H1 (cell line): ENCODE measurements around the gene FCRL2.

ENCODE experiments used
- CTCF ChIP-seq, 3 experiments: IDR thresholded peaks; 1 replicate in 2 of 3; 2 replicates in 1 of 3; pipeline versions ENCODE4 v1.5.1 to v1.6.1; 2011; ENCODE audit warnings: low read length in 3 of 3, mild to moderate bottlenecking in 3 of 3, inconsistent platforms in 2 of 3, low read depth in 1 of 3, moderate library complexity in 1 of 3; ENCODE audit not compliant: insufficient read depth in 1 of 3; ENCODE audit errors: control extremely low read depth in 1 of 3
- EZH2 ChIP-seq: fragments of 200-600 bp; sonication (generic); IDR thresholded peaks from 2 replicates; pipeline ENCODE4 v1.7.1; 2012; ENCODE audit warnings: low read depth, mild to moderate bottlenecking, moderate library complexity, low read length, inconsistent platforms; ENCODE audit not compliant: severe bottlenecking
- HDAC2 ChIP-seq, 2 experiments: fragments of 300-600 bp in 1 of 2; sonication (generic) in 1 of 2; IDR thresholded peaks; 2 replicates each; pipeline ENCODE4 v1.6.1; 2011 to 2012; ENCODE audit warnings: low read depth in 2 of 2, low read length in 2 of 2, mild to moderate bottlenecking in 2 of 2, moderate library complexity in 2 of 2, borderline replicate concordance in 1 of 2, inconsistent platforms in 1 of 2
- JUND ChIP-seq: IDR thresholded peaks from 2 replicates; pipeline ENCODE4 v1.6.1; 2011; ENCODE audit warnings: mild to moderate bottlenecking, improper control_type of control experiment, low read length
- POLR2A ChIP-seq, 2 experiments: IDR thresholded peaks; 1 replicate in 1 of 2; 2 replicates in 1 of 2; pipeline ENCODE4 v1.6.1; 2011; ENCODE audit warnings: low read depth in 2 of 2, low read length in 2 of 2, mild to moderate bottlenecking in 2 of 2; ENCODE audit errors: control extremely low read depth in 1 of 2
- POLR2AphosphoS5 ChIP-seq: IDR thresholded peaks from 2 replicates; pipeline ENCODE4 v1.6.1; 2011; ENCODE audit warnings: low read depth, low read length
- RAD21 ChIP-seq, 2 experiments: IDR thresholded peaks in 1 of 2; conservative IDR thresholded peaks in 1 of 2; 2 replicates each; pipeline ENCODE4 v1.6.1; 2011; ENCODE audit warnings: low read depth in 2 of 2, low read length in 2 of 2, improper control_type of control experiment in 1 of 2, inconsistent platforms in 1 of 2, mild to moderate bottlenecking in 1 of 2, moderate library complexity in 1 of 2
- RFX5 ChIP-seq: IDR thresholded peaks from 2 replicates; pipeline ENCODE4 v1.6.1; 2011; ENCODE audit warnings: low read depth, low read length, improper control_type of control experiment, borderline replicate concordance
- SUZ12 ChIP-seq: fragments of 200-600 bp; sonication (generic); IDR thresholded peaks from 2 replicates; pipeline ENCODE4 v1.6.1; 2012; ENCODE audit warnings: mild to moderate bottlenecking, inconsistent platforms, low read length, moderate library complexity, mixed read lengths
- TAF1 ChIP-seq: IDR thresholded peaks from 2 replicates; pipeline ENCODE4 v1.6.1; 2011; ENCODE audit warnings: mild to moderate bottlenecking, low read depth, low read length

- TF ChIP-seq TAF1, result no peak
- TF ChIP-seq POLR2A (IDR thresholded peaks at IDR 0.05; ENCODE audit: control extremely low read depth in 1 of 2, low read depth in 2 of 2, low read length in 2 of 2), result no peak
- no peak for TF ChIP-seq HDAC2 (IDR thresholded peaks at IDR 0.05; ENCODE audit: borderline replicate concordance in 1 of 2, low read depth in 2 of 2, low read length in 2 of 2)
- peak; percentile 26 to 31 for TF ChIP-seq RAD21 (IDR thresholded peaks at IDR 0.05 in 1 of 2, conservative IDR thresholded peaks at IDR 0.05 in 1 of 2; ENCODE audit: low read depth in 2 of 2, low read length in 2 of 2)
- TF ChIP-seq SUZ12, result no peak
- TF ChIP-seq EZH2, result no peak
- TF ChIP-seq CTCF (IDR thresholded peaks at IDR 0.05; ENCODE audit: control extremely low read depth in 1 of 3, insufficient read depth in 1 of 3, low read depth in 1 of 3, low read length in 3 of 3), result peak in 1 of 3 experiments; percentile 30; a peak in 1 of 4 replicates
- TF ChIP-seq POLR2AphosphoS5, result no peak
- TF ChIP-seq JUND, result no peak
- TF ChIP-seq RFX5, result no peak
These were observed 25.6 kb downstream of the FCRL2 start for GRCh38 chr1:157751283-157751682.
